H1 (cell line): ENCODE data around the gene ARL6IP4. TPM values are rescaled to one million over a fixed set of nuclear protein-coding genes. Genes with fewer than 3 reads are reported as not detected.

Experiments
- CTCF ChIA-PET: fragments of 300-600 bp; sonication (Branson Sonifier 250); formaldehyde crosslinking; loops from one replicate; lab custom pipeline; 2021; ENCODE audit not compliant: partially characterized antibody; lab: Charles Lee
- POLR2A ChIA-PET: fragments of 300-600 bp; sonication (Branson Sonifier 250); formaldehyde crosslinking; loops from one replicate; lab custom pipeline; 2021; ENCODE audit warnings: inconsistent platforms; ENCODE audit not compliant: partially characterized antibody; lab: Charles Lee
- DNase-seq, 2 experiments: peaks; one replicate each; pipeline versions ENCODE4 v3.0.0 to v3.0.0-alpha.2; 2010 to 2022; ENCODE audit warnings: low spot score in 2 of 2, low read depth in 1 of 2, mixed read lengths in 1 of 2
- FAIRE-seq: peaks from 2 replicates; lab custom pipeline; 2011; peaks lifted over from hg19 to GRCh38; lab: Jason Lieb, UNC
- H2AFZ ChIP-seq: 2 replicates; pipeline ENCODE4 v1.8.1; 2012; ENCODE audit warnings: low read length, inconsistent platforms
- H2AK5ac ChIP-seq: 2 replicates; pipeline ENCODE4 v1.6.1; 2013; ENCODE audit warnings: low read depth, low read length
- H2BK120ac ChIP-seq: replicated peaks from 2 replicates; pipeline ENCODE3; 2013; ENCODE audit warnings: low read depth, low read length, inconsistent platforms
- H2BK12ac ChIP-seq: 2 replicates; pipeline ENCODE4 v1.6.1; 2013; ENCODE audit warnings: low read depth, low read length
- H2BK15ac ChIP-seq: 2 replicates; pipeline ENCODE4 v1.6.1; 2013; ENCODE audit warnings: low read length
- H2BK20ac ChIP-seq: 2 replicates; pipeline ENCODE4 v1.6.1; 2013; ENCODE audit warnings: low read length
- H2BK5ac ChIP-seq: 2 replicates; pipeline ENCODE4 v1.6.1; 2013; ENCODE audit warnings: low read depth, low read length
- H3K14ac ChIP-seq: 2 replicates; pipeline ENCODE4 v1.6.1; 2013; ENCODE audit warnings: inconsistent platforms; ENCODE audit not compliant: insufficient read length
- H3K18ac ChIP-seq: 2 replicates; pipeline ENCODE4 v1.6.1; 2013; ENCODE audit warnings: low read length; ENCODE audit errors: extremely low read depth
- H3K23ac ChIP-seq: 2 replicates; pipeline ENCODE4 v1.6.1; 2013; ENCODE audit warnings: inconsistent platforms; ENCODE audit not compliant: insufficient read length
- H3K23me2 ChIP-seq: 2 replicates; pipeline ENCODE4 v1.6.1; 2013; ENCODE audit warnings: low read depth, low read length
- H3K27ac ChIP-seq: 2 replicates; pipeline ENCODE4 v1.6.1; 2011; ENCODE audit warnings: low read depth, low read length, inconsistent platforms
- H3K27me3 ChIP-seq, 4 experiments: replicated peaks in 1 of 4; 1 replicate in 1 of 4; 2 replicates in 3 of 4; pipeline versions ENCODE4 v1.6.1 to v1.8.1; 2011 to 2013; ENCODE audit warnings: low read length in 3 of 4, mild to moderate bottlenecking in 3 of 4, inconsistent platforms in 2 of 4, mixed read lengths in 2 of 4, moderate library complexity in 1 of 4; ENCODE audit not compliant: control insufficient read depth in 3 of 4, insufficient read depth in 3 of 4; ENCODE audit errors: extremely low read depth in 1 of 4
- H3K36me3 ChIP-seq, 4 experiments: 2 replicates each; pipeline versions ENCODE4 v1.6.1 to v1.8.1; 2011 to 2013; ENCODE audit warnings: mild to moderate bottlenecking in 4 of 4, low read length in 3 of 4, moderate library complexity in 2 of 4, control low read depth in 1 of 4, inconsistent platforms in 1 of 4; ENCODE audit not compliant: insufficient read depth in 4 of 4, control insufficient read depth in 2 of 4
- H3K4ac ChIP-seq: replicated peaks from 2 replicates; pipeline ENCODE3; 2013; ENCODE audit warnings: low read length, low read depth, mixed read lengths, inconsistent platforms; ENCODE audit not compliant: insufficient read length
- H3K4me1 ChIP-seq, 4 experiments: replicated peaks in 1 of 4; 1 replicate in 1 of 4; 2 replicates in 3 of 4; pipeline versions ENCODE4 v1.6.1 to v1.8.1; 2011 to 2013; ENCODE audit warnings: low read length in 3 of 4, inconsistent platforms in 2 of 4, mixed read lengths in 1 of 4; ENCODE audit not compliant: insufficient read depth in 4 of 4, control insufficient read depth in 3 of 4
- H3K4me2 ChIP-seq, 2 experiments: 2 replicates each; pipeline versions ENCODE4 v1.6.1 to v1.8.1; 2011 to 2013; ENCODE audit warnings: low read depth in 2 of 2, low read length in 2 of 2, control low read depth in 1 of 2, inconsistent platforms in 1 of 2, mild to moderate bottlenecking in 1 of 2; ENCODE audit not compliant: insufficient read depth in 1 of 2
- H3K4me3 ChIP-seq, 4 experiments: fragments of 200-600, 300-600 bp in 1 of 4; sonication (generic), shearing (Covaris generic), sonication (Bioruptor Twin) in 1 of 4; 2 replicates each; pipeline versions ENCODE4 v1.5.1 to v1.8.1; 2011 to 2016; ENCODE audit warnings: low read length in 4 of 4, low read depth in 3 of 4, control low read depth in 2 of 4, inconsistent platforms in 2 of 4, mild to moderate bottlenecking in 2 of 4, mixed read lengths in 1 of 4, moderate library complexity in 1 of 4; ENCODE audit not compliant: insufficient read depth in 2 of 4; ENCODE audit errors: extremely low read depth in 1 of 4
- H3K56ac ChIP-seq: replicated peaks from 2 replicates; pipeline ENCODE3; 2013; ENCODE audit warnings: low read depth, mild to moderate bottlenecking, mixed read lengths, low read length, inconsistent platforms; ENCODE audit not compliant: insufficient read length
- H3K79me1 ChIP-seq: 2 replicates; pipeline ENCODE4 v1.6.1; 2013; ENCODE audit warnings: low read depth, low read length, control low read depth
- H3K79me2 ChIP-seq, 2 experiments: 2 replicates each; pipeline versions ENCODE4 v1.6.1 to v1.8.1; 2012 to 2013; ENCODE audit warnings: low read length in 2 of 2, mild to moderate bottlenecking in 2 of 2, inconsistent platforms in 1 of 2; ENCODE audit not compliant: insufficient read depth in 2 of 2, control insufficient read depth in 1 of 2
- H3K9ac ChIP-seq, 4 experiments: replicated peaks in 1 of 4; 1 replicate in 1 of 4; 2 replicates in 3 of 4; pipeline versions ENCODE4 v1.6.1 to v1.8.1; 2011 to 2013; ENCODE audit warnings: low read depth in 3 of 4, low read length in 3 of 4, control low read depth in 2 of 4, mild to moderate bottlenecking in 2 of 4, moderate library complexity in 2 of 4, inconsistent platforms in 1 of 4; ENCODE audit errors: extremely low read depth in 1 of 4
- H3K9me3 ChIP-seq, 2 experiments: 2 replicates each; pipeline versions ENCODE4 v1.6.1 to v1.8.1; 2012 to 2013; ENCODE audit warnings: mild to moderate bottlenecking in 2 of 2, moderate library complexity in 2 of 2, control low read depth in 1 of 2, inconsistent platforms in 1 of 2, low read depth in 1 of 2, low read length in 1 of 2, mixed read lengths in 1 of 2; ENCODE audit not compliant: insufficient read depth in 2 of 2
- H4K20me1 ChIP-seq, 2 experiments: replicated peaks in 1 of 2; 2 replicates each; pipeline versions ENCODE3 to v1.8.1; 2011 to 2013; ENCODE audit warnings: inconsistent platforms in 2 of 2, low read length in 2 of 2, mild to moderate bottlenecking in 1 of 2; ENCODE audit not compliant: insufficient read depth in 2 of 2, control insufficient read depth in 1 of 2
- H4K5ac ChIP-seq: 2 replicates; pipeline ENCODE4 v1.6.1; 2013; ENCODE audit warnings: low read length, low read depth, mixed read lengths, inconsistent platforms; ENCODE audit not compliant: insufficient read length
- H4K8ac ChIP-seq: 2 replicates; pipeline ENCODE4 v1.8.0; 2013; ENCODE audit warnings: mild to moderate bottlenecking, moderate library complexity, low read length, inconsistent platforms; ENCODE audit not compliant: insufficient read depth; ENCODE audit errors: extremely low read depth
- H4K91ac ChIP-seq: replicated peaks from 2 replicates; pipeline ENCODE3; 2013; ENCODE audit warnings: low read length, mixed read lengths, inconsistent platforms; ENCODE audit not compliant: insufficient read length
- JUN ChIP-seq: IDR thresholded peaks from 2 replicates; pipeline ENCODE4 v1.6.1; 2011; ENCODE audit warnings: low read depth, mild to moderate bottlenecking, improper control_type of control experiment, low read length
- SRF ChIP-seq: IDR thresholded peaks from 2 replicates; pipeline ENCODE4 v1.6.1; 2011; ENCODE audit warnings: mild to moderate bottlenecking, low read depth, low read length, moderate library complexity
- SUZ12 ChIP-seq: fragments of 200-600 bp; sonication (generic); IDR thresholded peaks from 2 replicates; pipeline ENCODE4 v1.6.1; 2012; ENCODE audit warnings: mild to moderate bottlenecking, inconsistent platforms, low read length, moderate library complexity, mixed read lengths
- WGBS, 2 experiments: shearing (Covaris generic) in 1 of 2; methylation state at CpG; one replicate each; pipeline versions ENCODE4 v1.1.6 to v1.1.7; 2013 to 2015; ENCODE audit warnings: low lambda C conversion rate in 2 of 2, mixed read lengths in 2 of 2, inconsistent platforms in 1 of 2, low coverage in 1 of 2, missing lambda C conversion rate in 1 of 2; ENCODE audit not compliant: insufficient replicate concordance in 2 of 2, insufficient coverage in 1 of 2, insufficient read length in 1 of 2; ENCODE audit errors: extremely low coverage in 1 of 2, missing lambda C conversion rate in 1 of 2; 5-methylcytosine and 5-hydroxymethylcytosine counted together
- polyA plus RNA-seq, 7 experiments: library from polyadenylated mRNA; depleted of rRNA in 3 of 7; stranded (reverse) in 5 of 7; unstranded in 2 of 7; fragments of >200 nt in 5 of 7; fragments of 200-250 nt in 2 of 7; gene quantifications; 1 replicate in 5 of 7; 2 replicates in 1 of 7; 4 replicates in 1 of 7; pipeline versions ENCODE4 v1.2.1 to v1.2.3, GENCODE V29; 2011 to 2013; ENCODE audit warnings: missing spikeins in 2 of 7, mixed read lengths in 2 of 7
- total RNA-seq: library from RNA; stranded (reverse); fragmentation: NEBNext Ultra II Directional; extraction: Animal tissue kit (Norgen Biotek cat#: 25700); gene quantifications from 2 replicates; pipeline ENCODE4 v1.2.1, GENCODE V29; 2021

The ARL6IP4 gene
- total and polyA plus RNA-seq, 2 of the 8 experiments (the other 6 are each of a cell fraction or from before 2014, with no cell fraction given) = 76.4 to 109 TPM

- Histone ChIP-seq H3K27me3 (no peaks in the 10 kb centered on the region), H3K4me1 (peaks cover 0 to 3% (median 0%) of the 10 kb centered on the region in 4 experiments; a peak in 1 of 7 replicates), H3K79me2 (no peaks in the 10 kb centered on the region), H3K56ac (no peak overlapping the region), H2AFZ (no peak overlapping the region), H3K23me2 (no peaks in the 10 kb centered on the region), H3K9me3 (no peaks in the 10 kb centered on the region), H3K4me3 (no peak overlapping the region), H2BK15ac (no peak overlapping the region), H4K8ac (no peak overlapping the region; the same call in 1 of the 2 replicates), H3K36me3 (no peaks in the 10 kb centered on the region), H2AK5ac (no peak overlapping the region), H4K5ac (no peak overlapping the region), H4K20me1 (no peaks in the 10 kb centered on the region), H2BK5ac (no peak overlapping the region), H2BK12ac (no peak overlapping the region), H3K4me2 (no peak overlapping the region), H3K23ac (no peak overlapping the region), H3K27ac (no peak overlapping the region), H3K9ac (no peak overlapping the region), H4K91ac (no peak overlapping the region), H2BK20ac (no peak overlapping the region), H3K18ac (no peak overlapping the region), H3K4ac (no peak overlapping the region), H2BK120ac (no peak overlapping the region), H3K79me1 (no peaks in the 10 kb centered on the region), H3K14ac (no peak overlapping the region)
- POLR2A ChIA-PET = interaction anchor here (1.0 kb wide), 1 partner anchor 211 kb away, joined by 3 read pairs; the partner anchor contains the start of genes MPHOSPH9 and MTRFR
- FAIRE-seq (no peak), DNase-seq (no peak)
- 92% methylated on average over 18 of the region's 18 CpGs; no CpG with 5 or more reads in 1 of the 2 experiments for WGBS, 2 experiments
- CTCF ChIA-PET = interaction anchor here (0.8 to 2.9 kb wide), 6 partner anchors 10 to 216 kb away, joined by 3 to 8 read pairs (median 5); no protein-coding TSS in a partner anchor
- TF ChIP-seq SUZ12 (no peak), JUN (no peak), SRF (no peak)
These were observed 41.5 kb downstream of the ARL6IP4 start for GRCh38 chr12:123021688-123022604.
